Astrocyte of the cerebellum (primary cell): Measurements from ENCODE around the gene EIF2S2.

Experiments
- DNase-seq: peaks from one replicate; pipeline ENCODE4 v3.0.0-alpha.2; 2011; ENCODE audit warnings: low read depth
- H3K4me3 ChIP-seq: 2 replicates; pipeline ENCODE4 v1.5.1; 2011; ENCODE audit warnings: mild to moderate bottlenecking, low read depth, low read length, moderate library complexity
- in situ Hi-C: cut with HindIII; loops from 2 replicates; pipeline ENCODE4 v1.10.0; 2017; ENCODE audit warnings: low sequenced_read_pairs
- TF ChIP-seq, protein P1 (sequence below): IDR thresholded peaks from 2 replicates; pipeline ENCODE4 v1.5.1; 2012; ENCODE audit warnings: low read length, low read depth, moderate library complexity, mild to moderate bottlenecking; ENCODE audit errors: missing control alignments

The EIF2S2 gene

GRCh38 chr20:34041226-34041625 is 70.8 kb downstream of the EIF2S2 start:
- DNase-seq, result no peak
- no peak overlapping the region for H3K4me3 ChIP-seq
- TF ChIP-seq, protein P1, sequence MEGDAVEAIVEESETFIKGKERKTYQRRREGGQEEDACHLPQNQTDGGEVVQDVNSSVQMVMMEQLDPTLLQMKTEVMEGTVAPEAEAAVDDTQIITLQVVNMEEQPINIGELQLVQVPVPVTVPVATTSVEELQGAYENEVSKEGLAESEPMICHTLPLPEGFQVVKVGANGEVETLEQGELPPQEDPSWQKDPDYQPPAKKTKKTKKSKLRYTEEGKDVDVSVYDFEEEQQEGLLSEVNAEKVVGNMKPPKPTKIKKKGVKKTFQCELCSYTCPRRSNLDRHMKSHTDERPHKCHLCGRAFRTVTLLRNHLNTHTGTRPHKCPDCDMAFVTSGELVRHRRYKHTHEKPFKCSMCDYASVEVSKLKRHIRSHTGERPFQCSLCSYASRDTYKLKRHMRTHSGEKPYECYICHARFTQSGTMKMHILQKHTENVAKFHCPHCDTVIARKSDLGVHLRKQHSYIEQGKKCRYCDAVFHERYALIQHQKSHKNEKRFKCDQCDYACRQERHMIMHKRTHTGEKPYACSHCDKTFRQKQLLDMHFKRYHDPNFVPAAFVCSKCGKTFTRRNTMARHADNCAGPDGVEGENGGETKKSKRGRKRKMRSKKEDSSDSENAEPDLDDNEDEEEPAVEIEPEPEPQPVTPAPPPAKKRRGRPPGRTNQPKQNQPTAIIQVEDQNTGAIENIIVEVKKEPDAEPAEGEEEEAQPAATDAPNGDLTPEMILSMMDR, result no peak
- in situ Hi-C loops, result no loop called here

- TF ChIP-seq, protein P1, result no peak
- H3K4me3 ChIP-seq, result no peak overlapping the region
- in situ Hi-C loops, result no loop called here
- DNase-seq, result no peak
Observed at GRCh38 chr20:34040300-34040995, 71.6 kb downstream of the EIF2S2 start.
